Measurements from ENCODE around the gene JAKMIP1.

Gene JAKMIP1

DNA sequence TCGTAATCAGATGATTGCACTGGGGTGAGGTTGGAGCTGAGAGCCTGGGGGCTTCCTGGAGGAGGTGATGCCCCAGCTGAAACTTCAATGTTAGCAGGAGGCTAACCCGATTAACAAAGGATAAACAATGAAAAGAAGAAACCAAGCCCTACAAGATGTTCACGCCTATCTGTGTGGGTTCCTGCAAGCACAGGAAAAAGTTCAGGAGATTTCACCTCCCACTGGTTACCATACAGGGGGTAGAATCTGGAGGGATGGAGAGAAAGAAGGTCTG is 27.5 kb downstream of the JAKMIP1 start:
- no peak for DNase-seq (ENCODE audit: extremely low read depth, low read depth)
- no peak for TF ChIP-seq CTCF (IDR thresholded peaks at IDR 0.05; ENCODE audit: low read depth, low read length, missing control alignments)
- no peak overlapping the region for H3K4me3 ChIP-seq (replicated peaks; ENCODE audit: low read depth, low read length)

GRCh38 chr4:6172093-6172926 is 28.0 kb downstream of the JAKMIP1 start:
- no peak for TF ChIP-seq CTCF (IDR thresholded peaks at IDR 0.05; ENCODE audit: low read depth, low read length, missing control alignments)
- DNase-seq (ENCODE audit: extremely low read depth, low read depth) = no peak

GRCh38 chr4:6169239-6169638 is 31.1 kb downstream of the JAKMIP1 start:
- no peak for DNase-seq (ENCODE audit: extremely low read depth, low read depth)
- TF ChIP-seq CTCF (IDR thresholded peaks at IDR 0.05; ENCODE audit: low read depth, low read length, missing control alignments) = no peak
- H3K4me3 ChIP-seq (replicated peaks; ENCODE audit: low read depth, low read length) = no peak overlapping the region

More at GRCh38 chr4:6172093-6172926, 28.0 kb downstream of the JAKMIP1 start:
- no peak overlapping the region for H3K4me3 ChIP-seq (replicated peaks; ENCODE audit: low read depth, low read length)

- no peak overlapping the region for H3K4me3 ChIP-seq (replicated peaks; ENCODE audit: low read depth, low read length)
- no peak for TF ChIP-seq CTCF (IDR thresholded peaks at IDR 0.05; ENCODE audit: low read depth, low read length, missing control alignments)
- no peak for DNase-seq (ENCODE audit: extremely low read depth, low read depth)
Observed at GRCh38 chr4:6165766-6166165, 34.6 kb downstream of the JAKMIP1 start.

GRCh38 chr4:6162885-6163284 is 37.5 kb downstream of the JAKMIP1 start:
- no peak for TF ChIP-seq CTCF (IDR thresholded peaks at IDR 0.05; ENCODE audit: low read depth, low read length, missing control alignments)
- no peak overlapping the region for H3K4me3 ChIP-seq (replicated peaks; ENCODE audit: low read depth, low read length)
- no peak for DNase-seq (ENCODE audit: extremely low read depth, low read depth)

DNA sequence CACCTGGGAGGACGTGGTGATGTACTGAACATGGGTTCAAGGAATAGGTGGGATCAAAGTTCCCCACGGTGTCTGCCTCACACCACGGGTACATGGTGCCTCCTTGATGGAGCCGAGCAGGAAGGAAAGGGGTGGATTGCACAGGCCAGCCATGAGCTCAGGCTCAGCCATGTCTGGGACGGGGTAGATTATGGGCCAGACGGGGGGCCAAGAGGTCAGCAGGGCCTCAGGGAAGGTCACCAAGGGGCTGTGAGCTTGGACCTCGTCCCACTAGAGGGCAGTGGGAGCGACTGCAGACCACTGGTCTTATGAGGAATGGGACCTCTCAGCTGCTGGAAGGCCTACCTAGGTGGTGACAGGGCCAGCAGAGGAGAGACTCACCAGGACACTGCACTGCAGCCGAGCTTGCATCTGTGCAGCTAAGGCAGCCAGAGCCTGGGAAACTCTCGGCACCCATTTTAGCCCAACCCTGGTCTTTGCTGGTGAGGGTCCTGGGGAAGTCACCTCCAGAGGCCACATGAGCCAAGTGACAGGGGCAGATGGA is 38.4 kb downstream of the JAKMIP1 start:
- no peak overlapping the region for H3K4me3 ChIP-seq (replicated peaks; ENCODE audit: low read depth, low read length)
- TF ChIP-seq CTCF (IDR thresholded peaks at IDR 0.05; ENCODE audit: low read depth, low read length, missing control alignments) = no peak
- no peak for DNase-seq (ENCODE audit: extremely low read depth, low read depth)
